SK-N-SH treated with all-trans-retinoic acid at 6 μM for 48 hours (cell line): ENCODE data around the gene OSBPL3.

Experiments
- ATAC-seq: fragments of 200-7000 bp; cut with Tn5 transposase; 3 replicates; pipeline ENCODE4 v1.9.1; 2020; ENCODE audit warnings: mild to moderate bottlenecking, moderate library complexity
- ARNTL ChIP-seq: fragments of 450-650 bp; formaldehyde crosslinking; IDR thresholded peaks from 2 replicates; pipeline ENCODE4 v1.5.0; 2020; ENCODE audit warnings: low read depth, mild to moderate bottlenecking, moderate library complexity, borderline replicate concordance
- BACH2 ChIP-seq: fragments of 250-450 bp; sonication (Bioruptor Pico); IDR thresholded peaks from 2 replicates; pipeline ENCODE4 v1.9.0; 2021; ENCODE audit warnings: mild to moderate bottlenecking, borderline replicate concordance
- CREB5 ChIP-seq: fragments of 250-450 bp; sonication (Bioruptor Pico); IDR thresholded peaks from 2 replicates; pipeline ENCODE4 v1.5.1; 2020; ENCODE audit warnings: low read depth, mild to moderate bottlenecking, moderate library complexity
- CSDC2 ChIP-seq: fragments of 250-450 bp; sonication (Bioruptor Pico); IDR thresholded peaks from 2 replicates; pipeline ENCODE4 v1.5.0; 2020; ENCODE audit warnings: mild to moderate bottlenecking, moderate library complexity
- CSRNP3 ChIP-seq: fragments of 250-450 bp; sonication (Bioruptor Pico); IDR thresholded peaks from 2 replicates; pipeline ENCODE4 v1.5.1; 2021; ENCODE audit warnings: mild to moderate bottlenecking, moderate library complexity
- ESRRG ChIP-seq: fragments of 250-450 bp; sonication (Bioruptor Pico); IDR thresholded peaks from 2 replicates; pipeline ENCODE4 v1.6.1; 2021; ENCODE audit warnings: mild to moderate bottlenecking
- GLIS3 ChIP-seq: fragments of 250-450 bp; sonication (Bioruptor Pico); IDR thresholded peaks from 2 replicates; pipeline ENCODE4 v1.5.0; 2020; ENCODE audit warnings: mild to moderate bottlenecking, moderate library complexity
- OSR1 ChIP-seq: fragments of 250-450 bp; sonication (Bioruptor Pico); IDR thresholded peaks from 2 replicates; pipeline ENCODE4 v1.8.0; 2022; ENCODE audit warnings: moderate library complexity, mild to moderate bottlenecking, inconsistent platforms
- POU6F1 ChIP-seq: fragments of 250-450 bp; sonication (Bioruptor Pico); IDR thresholded peaks from 2 replicates; pipeline ENCODE4 v1.8.0; 2021; ENCODE audit warnings: low read depth, mild to moderate bottlenecking, moderate library complexity, borderline replicate concordance
- PPARA ChIP-seq: fragments of 250-450 bp; sonication (Bioruptor Pico); IDR thresholded peaks from 2 replicates; pipeline ENCODE4 v1.5.0; 2020; ENCODE audit warnings: mild to moderate bottlenecking, borderline replicate concordance
- RARB ChIP-seq: fragments of 250-450 bp; sonication (Bioruptor Pico); IDR thresholded peaks from 2 replicates; pipeline ENCODE4 v1.8.0; 2021; ENCODE audit warnings: mild to moderate bottlenecking, moderate library complexity
- SNAI2 ChIP-seq: fragments of 250-450 bp; sonication (Bioruptor Pico); IDR thresholded peaks from 2 replicates; pipeline ENCODE4 v1.5.0; 2020; ENCODE audit warnings: mild to moderate bottlenecking, moderate library complexity
- TCF4 ChIP-seq: fragments of 250-450 bp; sonication (Bioruptor Pico); IDR thresholded peaks from 2 replicates; pipeline ENCODE4 v1.8.0; 2021; ENCODE audit warnings: mild to moderate bottlenecking, moderate library complexity, borderline replicate concordance
- TOX ChIP-seq: fragments of 250-450 bp; sonication (Bioruptor Pico); IDR thresholded peaks from 2 replicates; pipeline ENCODE4 v1.8.0; 2021; ENCODE audit warnings: mild to moderate bottlenecking, moderate library complexity, borderline replicate concordance
- TSHZ2 ChIP-seq: fragments of 250-450 bp; sonication (Bioruptor Pico); IDR thresholded peaks from 2 replicates; pipeline ENCODE4 v1.5.0; 2020; ENCODE audit warnings: mild to moderate bottlenecking, moderate library complexity
- ZC3H10 ChIP-seq: fragments of 250-450 bp; sonication (Bioruptor Pico); IDR thresholded peaks from 2 replicates; pipeline ENCODE4 v1.5.1; 2021; ENCODE audit warnings: mild to moderate bottlenecking, moderate library complexity
- ZFP3 ChIP-seq: fragments of 250-450 bp; sonication (Bioruptor Pico); IDR thresholded peaks from 2 replicates; pipeline ENCODE4 v1.5.0; 2020; ENCODE audit warnings: mild to moderate bottlenecking, moderate library complexity
- ZFP30 ChIP-seq: fragments of 450-650 bp; formaldehyde crosslinking; IDR thresholded peaks from 2 replicates; pipeline ENCODE4 v1.5.0; 2022; ENCODE audit warnings: mild to moderate bottlenecking, moderate library complexity
- ZNF565 ChIP-seq: fragments of 450-650 bp; formaldehyde crosslinking; conservative IDR thresholded peaks from 2 replicates; pipeline ENCODE4 v1.5.0; 2020; ENCODE audit warnings: low read depth, mild to moderate bottlenecking, moderate library complexity
- ZNF70 ChIP-seq: fragments of 450-650 bp; formaldehyde crosslinking; IDR thresholded peaks from 2 replicates; pipeline ENCODE4 v1.5.0; 2020; ENCODE audit warnings: mild to moderate bottlenecking, moderate library complexity

OSBPL3 gene

GRCh38 chr7:24786306-24786705 lies 193.7 kb downstream of the OSBPL3 start:
- ATAC-seq: no peak
- TF ChIP-seq OSR1 (CRISPR knock-in tag) (no peak), ZNF70 (CRISPR knock-in tag) (no peak), PPARA (CRISPR knock-in tag) (no peak), TCF4 (CRISPR knock-in tag) (no peak), ZFP30 (CRISPR knock-in tag) (no peak), ESRRG (CRISPR knock-in tag) (no peak), ZFP3 (CRISPR knock-in tag) (no peak), GLIS3 (CRISPR knock-in tag) (no peak), POU6F1 (CRISPR knock-in tag) (no peak), CSDC2 (CRISPR knock-in tag) (no peak), CREB5 (no peak), TOX (no peak), ZC3H10 (CRISPR knock-in tag) (no peak), RARB (CRISPR knock-in tag) (no peak)

GRCh38 chr7:24784277-24784676 lies 195.7 kb downstream of the OSBPL3 start:
- TF ChIP-seq ZFP30 (CRISPR knock-in tag) (no peak), ZNF70 (CRISPR knock-in tag) (no peak), OSR1 (CRISPR knock-in tag) (no peak), CSRNP3 (CRISPR knock-in tag) (no peak), ZC3H10 (CRISPR knock-in tag) (no peak), SNAI2 (no peak), POU6F1 (CRISPR knock-in tag) (no peak)
- TF ChIP-seq, all 23 proteins: peak for 0
- ATAC-seq: no peak

GRCh38 chr7:24783698-24784097 lies 196.3 kb downstream of the OSBPL3 start:
- ATAC-seq: no peak

More at GRCh38 chr7:24783698-24784097, 196.3 kb downstream of the OSBPL3 start:
- TF ChIP-seq ZNF565 (CRISPR knock-in tag) (no peak), TSHZ2 (CRISPR knock-in tag) (no peak), SNAI2 (no peak), ESRRG (CRISPR knock-in tag) (no peak), CREB5 (no peak), ARNTL (CRISPR knock-in tag) (no peak), ZNF70 (CRISPR knock-in tag) (no peak), BACH2 (CRISPR knock-in tag) (no peak), OSR1 (CRISPR knock-in tag) (no peak), CSDC2 (CRISPR knock-in tag) (no peak), ZFP30 (CRISPR knock-in tag) (no peak)
